Measurements from ENCODE around the gene CGA.
"Not testable (repeated sequence)": the region's sequence is repeated elsewhere in the genome, so short reads cannot be mapped to it uniquely, and the experiment has no call there.

CGA gene

GRCh38 chr6:87095087-87095509, at the start of gene CGA:
Gene CGA, minus strand, starts transcription at chr6:87095106. Its CDS starts 6,906 bp downstream, at chr6:87088200.
- DNase-seq = no peak

- DNase-seq = not testable (repeated sequence)
Observed at GRCh38 chr6:87139927-87140326, 45.0 kb upstream of the CGA start.

GRCh38 chr6:87139236-87139635, 44.3 kb upstream of the CGA start:
- DNase-seq = peak; percentile 48

- no peak for DNase-seq
Observed at GRCh38 chr6:87136963-87137362, 42.1 kb upstream of the CGA start.

- DNase-seq = no peak
Observed at GRCh38 chr6:87127737-87128136, 32.8 kb upstream of the CGA start.

- no peak for DNase-seq
Observed at GRCh38 chr6:87126501-87126900, 31.6 kb upstream of the CGA start.

- no peak for DNase-seq
Observed at GRCh38 chr6:87124074-87124473, 29.2 kb upstream of the CGA start.

- no peak for DNase-seq
Observed at GRCh38 chr6:87122477-87122876, 27.6 kb upstream of the CGA start.

GRCh38 chr6:87118054-87118453, 23.1 kb upstream of the CGA start:
- no peak for DNase-seq

- no peak for DNase-seq
Observed at GRCh38 chr6:87116922-87117321, 22.0 kb upstream of the CGA start.

- no peak for DNase-seq
Observed at GRCh38 chr6:87115402-87116135, 20.7 kb upstream of the CGA start.

- DNase-seq = no peak
Observed at GRCh38 chr6:87110636-87111035, 15.7 kb upstream of the CGA start.

GRCh38 chr6:87105823-87106222, 10.9 kb upstream of the CGA start:
- peak; percentile 59 for DNase-seq

- peak; percentile 2 for DNase-seq
Observed at GRCh38 chr6:87104667-87105066, 9.8 kb upstream of the CGA start.

GRCh38 chr6:87103977-87104601, 9.2 kb upstream of the CGA start:
- no peak for DNase-seq

GRCh38 chr6:87102151-87102621, 7.3 kb upstream of the CGA start:
- no peak for DNase-seq

GRCh38 chr6:87101067-87101466, 6.2 kb upstream of the CGA start:
- no peak for DNase-seq

GRCh38 chr6:87100216-87100615, 5.3 kb upstream of the CGA start:
- DNase-seq = peak; percentile 2

- no peak for DNase-seq
Observed at GRCh38 chr6:87099472-87099871, 4.6 kb upstream of the CGA start.

GRCh38 chr6:87094576-87094975, 330 bp downstream of the CGA start:
- DNase-seq = peak; percentile 13

GRCh38 chr6:87093651-87094050, 1.3 kb downstream of the CGA start:
- peak; percentile 51 for DNase-seq

- peak; percentile 1 for DNase-seq
Observed at GRCh38 chr6:87093199-87093598, 1.7 kb downstream of the CGA start.

- no peak for DNase-seq
Observed at GRCh38 chr6:87092435-87092834, 2.5 kb downstream of the CGA start.

- DNase-seq = no peak
Observed at GRCh38 chr6:87089135-87089534, 5.8 kb downstream of the CGA start.

- no peak for DNase-seq
Observed at GRCh38 chr6:87088076-87088475, 6.8 kb downstream of the CGA start.
